ENCODE data around the gene STOX2.

DNA sequence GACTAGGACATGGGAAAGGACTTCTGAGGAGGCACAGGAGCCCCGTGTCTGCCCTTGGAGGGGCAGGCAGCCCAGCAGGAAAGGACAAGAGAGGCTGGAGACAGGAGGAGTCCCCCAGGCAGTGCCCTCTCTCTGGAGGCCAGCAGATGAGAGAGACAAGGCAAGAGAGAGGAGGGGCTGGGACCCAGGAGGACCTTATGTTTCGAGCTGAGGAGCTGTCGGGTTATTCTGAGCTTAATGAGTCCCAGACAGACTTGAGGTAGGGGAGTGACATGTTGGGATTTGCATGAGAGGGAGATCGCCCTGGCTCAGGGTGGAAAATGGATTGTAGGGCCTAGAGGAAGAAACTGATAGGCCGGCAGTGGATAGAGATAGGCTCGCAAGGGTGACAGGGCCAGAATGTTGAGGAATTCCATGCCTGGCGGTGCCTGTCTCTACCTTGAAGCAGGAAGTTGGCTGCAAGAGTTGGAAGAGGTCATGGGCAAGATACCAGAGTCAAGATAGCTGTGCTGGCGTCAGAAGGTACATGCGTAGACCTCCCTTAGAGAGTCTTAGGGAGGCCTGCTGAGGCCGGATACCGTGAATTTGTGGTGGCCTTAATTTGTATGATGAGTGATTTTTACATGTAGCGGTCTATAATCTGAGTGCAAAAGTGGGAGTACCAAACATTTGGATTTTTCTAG, 19.4 kb downstream of the STOX2 start:
- TF ChIP-seq EZH2 (IDR thresholded peaks at IDR 0.05; ENCODE audit: borderline replicate concordance, low read length) = no peak
- TF ChIP-seq, protein P1, sequence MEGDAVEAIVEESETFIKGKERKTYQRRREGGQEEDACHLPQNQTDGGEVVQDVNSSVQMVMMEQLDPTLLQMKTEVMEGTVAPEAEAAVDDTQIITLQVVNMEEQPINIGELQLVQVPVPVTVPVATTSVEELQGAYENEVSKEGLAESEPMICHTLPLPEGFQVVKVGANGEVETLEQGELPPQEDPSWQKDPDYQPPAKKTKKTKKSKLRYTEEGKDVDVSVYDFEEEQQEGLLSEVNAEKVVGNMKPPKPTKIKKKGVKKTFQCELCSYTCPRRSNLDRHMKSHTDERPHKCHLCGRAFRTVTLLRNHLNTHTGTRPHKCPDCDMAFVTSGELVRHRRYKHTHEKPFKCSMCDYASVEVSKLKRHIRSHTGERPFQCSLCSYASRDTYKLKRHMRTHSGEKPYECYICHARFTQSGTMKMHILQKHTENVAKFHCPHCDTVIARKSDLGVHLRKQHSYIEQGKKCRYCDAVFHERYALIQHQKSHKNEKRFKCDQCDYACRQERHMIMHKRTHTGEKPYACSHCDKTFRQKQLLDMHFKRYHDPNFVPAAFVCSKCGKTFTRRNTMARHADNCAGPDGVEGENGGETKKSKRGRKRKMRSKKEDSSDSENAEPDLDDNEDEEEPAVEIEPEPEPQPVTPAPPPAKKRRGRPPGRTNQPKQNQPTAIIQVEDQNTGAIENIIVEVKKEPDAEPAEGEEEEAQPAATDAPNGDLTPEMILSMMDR (IDR thresholded peaks at IDR 0.05; ENCODE audit: low read length) = no peak

Measured in OCI-LY1 (cell line).